ENCODE results near the gene TMEM163.

DNA sequence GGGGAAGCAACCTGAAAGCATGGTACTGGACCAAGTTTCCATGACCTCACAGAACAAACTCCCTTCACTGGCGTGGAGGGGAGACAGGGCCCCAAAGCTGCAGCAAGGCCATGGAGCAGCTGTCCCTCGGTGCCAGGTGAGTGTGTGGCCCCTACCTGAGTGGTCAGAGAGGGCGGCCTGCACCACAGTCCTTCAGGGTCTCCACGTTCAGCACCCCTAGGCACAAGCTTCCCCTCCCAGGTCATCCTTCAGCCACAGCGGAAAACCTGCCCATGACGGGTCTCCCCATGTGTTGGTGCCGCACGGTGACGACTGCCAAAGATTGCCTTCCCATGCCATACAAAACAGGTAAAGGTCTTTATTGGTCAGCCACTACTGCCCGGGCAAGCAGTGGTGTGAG, 263.4 kb downstream of the TMEM163 start:
- TF ChIP-seq CTCF (IDR thresholded peaks at IDR 0.05; ENCODE audit: low read depth, low read length, poor library complexity, severe bottlenecking) (no peak), EZH2phosphoT487 (IDR thresholded peaks at IDR 0.05; ENCODE audit: borderline replicate concordance, low read length) (no peak)

Measured in DOHH2 (cell line).